ENCODE measurements around the gene TMEM214.

The TMEM214 gene

GRCh38 chr2:27040282-27040681, 7.5 kb downstream of the TMEM214 start:
- TF ChIP-seq REST (IDR thresholded peaks at IDR 0.05; ENCODE audit: insufficient read depth in 1 of 2, low read depth in 2 of 2, low read length in 2 of 2) (no peak), TAF1 (IDR thresholded peaks at IDR 0.05; ENCODE audit: borderline replicate concordance, insufficient read depth, low read length) (no peak), SIN3A (IDR thresholded peaks at IDR 0.05; ENCODE audit: borderline replicate concordance, insufficient read depth, low read length) (no peak), FOXP2 (optimal IDR thresholded peaks at IDR 0.05; ENCODE audit: borderline replicate concordance, extremely low read depth, extremely low read length, insufficient read depth) (no peak), POLR2AphosphoS5 (IDR thresholded peaks at IDR 0.05; ENCODE audit: low read depth, low read length) (no peak)

GRCh38 chr2:27041752-27042151, 9.0 kb downstream of the TMEM214 start:
- TF ChIP-seq SIN3A (IDR thresholded peaks at IDR 0.05; ENCODE audit: borderline replicate concordance, insufficient read depth, low read length) (no peak), REST (IDR thresholded peaks at IDR 0.05; ENCODE audit: insufficient read depth in 1 of 2, low read depth in 2 of 2, low read length in 2 of 2) (no peak), FOXP2 (optimal IDR thresholded peaks at IDR 0.05; ENCODE audit: borderline replicate concordance, extremely low read depth, extremely low read length, insufficient read depth) (no peak), TAF1 (IDR thresholded peaks at IDR 0.05; ENCODE audit: borderline replicate concordance, insufficient read depth, low read length) (no peak), POLR2AphosphoS5 (IDR thresholded peaks at IDR 0.05; ENCODE audit: low read depth, low read length) (no peak; the same call in 1 of the 2 replicates)

- TF ChIP-seq REST (IDR thresholded peaks at IDR 0.05; ENCODE audit: insufficient read depth in 1 of 2, low read depth in 2 of 2, low read length in 2 of 2) = no peak
- no peak for TF ChIP-seq FOXP2 (optimal IDR thresholded peaks at IDR 0.05; ENCODE audit: borderline replicate concordance, extremely low read depth, extremely low read length, insufficient read depth)
- TF ChIP-seq POLR2AphosphoS5 (IDR thresholded peaks at IDR 0.05; ENCODE audit: low read depth, low read length) = no peak
- no peak for TF ChIP-seq SIN3A (IDR thresholded peaks at IDR 0.05; ENCODE audit: borderline replicate concordance, insufficient read depth, low read length)
- TF ChIP-seq TAF1 (IDR thresholded peaks at IDR 0.05; ENCODE audit: borderline replicate concordance, insufficient read depth, low read length) = no peak
Observed at GRCh38 chr2:27042159-27042661, 9.4 kb downstream of the TMEM214 start.

GRCh38 chr2:27042985-27043634, 10.3 kb downstream of the TMEM214 start:
- no peak for TF ChIP-seq REST (IDR thresholded peaks at IDR 0.05; ENCODE audit: insufficient read depth in 1 of 2, low read depth in 2 of 2, low read length in 2 of 2)
- no peak for TF ChIP-seq TAF1 (IDR thresholded peaks at IDR 0.05; ENCODE audit: borderline replicate concordance, insufficient read depth, low read length)
- no peak for TF ChIP-seq FOXP2 (optimal IDR thresholded peaks at IDR 0.05; ENCODE audit: borderline replicate concordance, extremely low read depth, extremely low read length, insufficient read depth)
- no peak for TF ChIP-seq POLR2AphosphoS5 (IDR thresholded peaks at IDR 0.05; ENCODE audit: low read depth, low read length)
- TF ChIP-seq SIN3A (IDR thresholded peaks at IDR 0.05; ENCODE audit: borderline replicate concordance, insufficient read depth, low read length) = no peak

Data from PFSK-1 (cell line).